ENCODE measurements around the gene BFSP2. TPM values are rescaled to one million over a fixed set of nuclear protein-coding genes. Genes with fewer than 3 reads are reported as not detected.
"Not testable (repeated sequence)": the region's sequence is repeated elsewhere in the genome, so short reads cannot be mapped to it uniquely, and the experiment has no call there.

BFSP2 gene
- total RNA-seq, 2 donors from 2014 or later: not detected

GRCh38 chr3:133521946-133522345 is 122.1 kb downstream of the BFSP2 start:
- Histone ChIP-seq H3K36me3 (replicated peaks in 1 of 2; ENCODE audit: insufficient read depth in 1 of 2, low read depth in 2 of 2) (no peaks in the 10 kb centered on the region), H3K4me1 (peaks cover 12% of the 10 kb centered on the region), H3K27ac (no peak overlapping the region), H3K9me3 (no peaks in the 10 kb centered on the region), H3K27me3 (no peaks in the 10 kb centered on the region), H3K4me3 (no peak overlapping the region)
- 35 to 64% methylated on average over 5 of the region's 5 CpGs for WGBS, 2 donors
- ATAC-seq (no peak), DNase-seq (no peak)
- intact Hi-C loops (cut with DNase I): no loop called here
- no peak for TF ChIP-seq CTCF (IDR thresholded peaks at IDR 0.05)
- TF ChIP-seq POLR2A (IDR thresholded peaks at IDR 0.05): no peak

- DNase-seq (peak in 3 of 4 donors; percentile 26 to 67 (median 42)), ATAC-seq (peak; percentile 96)
- WGBS, 2 donors: 18 to 26% methylated on average over 3 of the region's 3 CpGs
- intact Hi-C loops (cut with DNase I); H3K36me3 ChIP-seq (replicated peaks in 1 of 2; ENCODE audit: insufficient read depth in 1 of 2, low read depth in 2 of 2); H3K27me3 ChIP-seq; H3K9me3 ChIP-seq; H3K4me3 ChIP-seq: not testable (repeated sequence)
- peaks cover 12% of the 10 kb centered on the region for H3K4me1 ChIP-seq
- peak overlapping the region in 2 of 4 donors; percentile 7 to 55 for H3K27ac ChIP-seq
Observed at GRCh38 chr3:133523758-133524157, 123.9 kb downstream of the BFSP2 start.

Other genes with a start within 250 kb of the BFSP2 start
- gene CDV3, start 173.6 kb downstream of the BFSP2 start, total RNA-seq: 10 to 100 TPM; 67.6 to 70.3 TPM